Right atrium auricular region (tissue), 2 donors: Measurements from ENCODE around the gene CDK5RAP2. TPM values are rescaled to one million over a fixed set of nuclear protein-coding genes. Genes with fewer than 3 reads are reported as not detected.
"Not testable (repeated sequence)": the region's sequence is repeated elsewhere in the genome, so short reads cannot be mapped to it uniquely, and the experiment has no call there.

Source experiments
- DNase-seq: peaks from one replicate; pipeline ENCODE4 v3.0.0-alpha.2; 2019; ENCODE audit warnings: low spot score
- H3K27ac ChIP-seq, 2 donors: fragments of 200-600 bp; sonication (generic); 1 replicate in 1 of 2; 2 replicates in 1 of 2; pipeline ENCODE4 v1.5.1; 2016 to 2019
- H3K27me3 ChIP-seq, 2 donors: fragments of 200-600 bp; sonication (generic); one replicate each; pipeline versions ENCODE4 v1.5.1 to v1.6.0; 2017 to 2019
- H3K36me3 ChIP-seq: fragments of 200-600 bp; sonication (generic); one replicate; pipeline ENCODE4 v1.5.1; 2016
- H3K4me1 ChIP-seq, 2 donors: fragments of 200-600 bp; sonication (generic); one replicate each; pipeline versions ENCODE4 v1.5.1 to v1.6.0; 2017 to 2019
- H3K4me3 ChIP-seq, 2 donors: fragments of 200-600 bp; sonication (generic); 1 replicate in 1 of 2; 2 replicates in 1 of 2; pipeline ENCODE4 v1.5.1; 2017 to 2019; ENCODE audit warnings: mild to moderate bottlenecking in 1 of 2, moderate library complexity in 1 of 2
- H3K9me3 ChIP-seq, 2 donors: fragments of 200-600 bp; sonication (generic); one replicate each; pipeline ENCODE4 v1.5.1; 2019
- CTCF ChIP-seq, 2 donors: fragments of 200-600 bp; sonication (generic); IDR thresholded peaks; one replicate each; pipeline ENCODE4 v1.5.1; 2019; ENCODE audit warnings: antibody characterized with exemption in 2 of 2
- total RNA-seq, 2 donors: library from RNA; depleted of rRNA; stranded (reverse); fragments of >200 nt; gene quantifications; one replicate each; pipeline ENCODE4 v1.1.0, GENCODE V29; 2016

CDK5RAP2 gene
- 10 to 100 TPM; 36.7 to 40.4 TPM for total RNA-seq

GRCh38 chr9:120580051-120580896 lies at the start of gene CDK5RAP2:
Gene CDK5RAP2 (minus strand): TSS chr9:120580167. CDS start chr9:120579978, 189 bp downstream.
- Histone ChIP-seq H3K4me1 (peaks cover 0 to 28% of the 10 kb centered on the region in 2 donors), H3K27ac (peak within 1 kb of the TSS; percentile 62 to 86), H3K27me3 (no peaks in the 10 kb centered on the region), H3K4me3 (peak within 1 kb of the TSS; percentile 89 to 92), H3K36me3 (no peaks in the 10 kb centered on the region), H3K9me3 (no peaks in the 10 kb centered on the region)
- TF ChIP-seq CTCF (IDR thresholded peaks at IDR 0.05): no peak
- DNase-seq: peak; percentile 95

GRCh38 chr9:120628925-120629497 lies 49.0 kb upstream of the CDK5RAP2 start:
- not testable (repeated sequence) for H3K4me1 ChIP-seq, H3K4me3 ChIP-seq, H3K27me3 ChIP-seq, H3K9me3 ChIP-seq, H3K36me3 ChIP-seq, H3K27ac ChIP-seq, DNase-seq

GRCh38 chr9:120628207-120628924 lies 48.4 kb upstream of the CDK5RAP2 start:
- DNase-seq: no peak
- no peaks in the 10 kb centered on the region for H3K4me1 ChIP-seq
- TF ChIP-seq CTCF (IDR thresholded peaks at IDR 0.05): no peak
- no peak overlapping the region for H3K4me3 ChIP-seq
- no peaks in the 10 kb centered on the region for H3K9me3 ChIP-seq
- no peaks in the 10 kb centered on the region for H3K27me3 ChIP-seq
- H3K27ac ChIP-seq: no peak overlapping the region
- no peaks in the 10 kb centered on the region for H3K36me3 ChIP-seq

- Histone ChIP-seq H3K4me1 (no peaks in the 10 kb centered on the region), H3K27me3 (no peaks in the 10 kb centered on the region), H3K36me3 (no peaks in the 10 kb centered on the region), H3K4me3 (no peak overlapping the region), H3K27ac (no peak overlapping the region), H3K9me3 (no peaks in the 10 kb centered on the region)
- TF ChIP-seq CTCF (IDR thresholded peaks at IDR 0.05): no peak
- no peak for DNase-seq
Measured at GRCh38 chr9:120627073-120627472, 47.1 kb upstream of the CDK5RAP2 start.

- Histone ChIP-seq H3K27me3 (no peaks in the 10 kb centered on the region), H3K9me3 (no peaks in the 10 kb centered on the region), H3K4me3 (no peak overlapping the region), H3K4me1 (no peaks in the 10 kb centered on the region), H3K27ac (no peak overlapping the region), H3K36me3 (no peaks in the 10 kb centered on the region)
- DNase-seq: no peak
- no peak for TF ChIP-seq CTCF (IDR thresholded peaks at IDR 0.05)
Measured at GRCh38 chr9:120626512-120626911, 46.5 kb upstream of the CDK5RAP2 start.

GRCh38 chr9:120625222-120625621 lies 45.3 kb upstream of the CDK5RAP2 start:
- Histone ChIP-seq H3K4me3 (no peak overlapping the region), H3K27ac (no peak overlapping the region), H3K36me3 (peaks cover 4% of the 10 kb centered on the region), H3K27me3 (no peaks in the 10 kb centered on the region), H3K9me3 (no peaks in the 10 kb centered on the region), H3K4me1 (no peaks in the 10 kb centered on the region)
- no peak for TF ChIP-seq CTCF (IDR thresholded peaks at IDR 0.05)
- DNase-seq: no peak
